HEK293T (cell line): ENCODE measurements around the gene CCL19.

Experiments used
- CTCF ChIA-PET: fragments of 350-600 bp; formaldehyde crosslinking; extraction: SDS; loops from one replicate; lab custom pipeline; 2021; ENCODE audit warnings: antibody characterized with exemption, inconsistent platforms; lab: Yijun Ruan, JAX
- POLR2A ChIA-PET: fragments of 350-600 bp; formaldehyde crosslinking; extraction: SDS; loops from one replicate; lab custom pipeline; 2020; ENCODE audit warnings: antibody characterized with exemption, inconsistent platforms; lab: Yijun Ruan, JAX
- DNase-seq: peaks from one replicate; pipeline ENCODE4 v3.0.0; 2012; ENCODE audit warnings: mixed read lengths; ENCODE audit errors: extremely low spot score
- ARNT ChIP-seq: fragments of 450-650 bp; IDR thresholded peaks from 2 replicates; pipeline ENCODE4 v1.6.1; 2017; ENCODE audit warnings: mild to moderate bottlenecking
- BHLHE40 ChIP-seq: fragments of 450-650 bp; IDR thresholded peaks from 2 replicates; pipeline ENCODE4 v1.6.1; 2016; ENCODE audit warnings: mild to moderate bottlenecking, moderate library complexity, borderline replicate concordance
- CTBP1 ChIP-seq: fragments of 450-650 bp; IDR thresholded peaks from 2 replicates; pipeline ENCODE4 v1.6.1; 2016; ENCODE audit warnings: borderline replicate concordance
- ELF4 ChIP-seq: fragments of 450-650 bp; IDR thresholded peaks from 2 replicates; pipeline ENCODE4 v1.6.1; 2017; ENCODE audit warnings: antibody characterized with exemption
- FOXA1 ChIP-seq: fragments of 450-650 bp; IDR thresholded peaks from 2 replicates; pipeline ENCODE4 v1.6.1; 2016; ENCODE audit warnings: mild to moderate bottlenecking
- FOXK2 ChIP-seq: fragments of 450-650 bp; IDR thresholded peaks from 2 replicates; pipeline ENCODE4 v1.6.1; 2016; ENCODE audit warnings: mild to moderate bottlenecking
- FOXM1 ChIP-seq: fragments of 450-650 bp; IDR thresholded peaks from 2 replicates; pipeline ENCODE4 v1.6.1; 2017; ENCODE audit warnings: mild to moderate bottlenecking, borderline replicate concordance
- HDGF ChIP-seq: fragments of 450-650 bp; IDR thresholded peaks from 2 replicates; pipeline ENCODE4 v1.6.1; 2017; ENCODE audit warnings: antibody characterized with exemption, borderline replicate concordance
- L3MBTL2 ChIP-seq: fragments of 450-650 bp; conservative IDR thresholded peaks from 2 replicates; pipeline ENCODE4 v1.6.1; 2016; ENCODE audit warnings: mild to moderate bottlenecking
- LEF1 ChIP-seq: fragments of 450-650 bp; IDR thresholded peaks from 2 replicates; pipeline ENCODE4 v1.6.1; 2017; ENCODE audit warnings: mild to moderate bottlenecking, borderline replicate concordance
- NFRKB ChIP-seq: fragments of 450-650 bp; IDR thresholded peaks from 2 replicates; pipeline ENCODE4 v1.6.1; 2016; ENCODE audit warnings: mild to moderate bottlenecking, moderate library complexity
- PKNOX1 ChIP-seq: fragments of 450-650 bp; IDR thresholded peaks from 2 replicates; pipeline ENCODE4 v1.6.1; 2016
- SP1 ChIP-seq: fragments of 450-650 bp; IDR thresholded peaks from 2 replicates; pipeline ENCODE4 v1.6.1; 2017
- SUZ12 ChIP-seq: fragments of 450-650 bp; IDR thresholded peaks from 2 replicates; pipeline ENCODE4 v1.6.1; 2016; ENCODE audit warnings: mild to moderate bottlenecking
- TARDBP ChIP-seq: fragments of 450-650 bp; IDR thresholded peaks from 2 replicates; pipeline ENCODE4 v1.6.1; 2016
- ZNF384 ChIP-seq: fragments of 450-650 bp; IDR thresholded peaks from 2 replicates; pipeline ENCODE4 v1.6.1; 2016

The CCL19 gene

DNA sequence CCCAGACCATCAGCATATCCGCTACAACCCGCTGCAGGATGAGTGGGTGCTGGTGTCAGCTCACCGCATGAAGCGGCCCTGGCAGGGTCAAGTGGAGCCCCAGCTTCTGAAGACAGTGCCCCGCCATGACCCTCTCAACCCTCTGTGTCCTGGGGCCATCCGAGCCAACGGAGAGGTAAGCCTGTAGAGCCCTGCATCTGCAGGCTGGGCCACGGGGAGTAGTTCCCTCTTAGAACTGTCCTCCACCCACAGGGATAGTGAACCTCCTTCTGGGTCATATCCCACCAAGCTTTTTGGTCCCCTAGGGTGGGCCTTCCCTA lies 44.0 kb downstream of the CCL19 start:
- TF ChIP-seq SUZ12, result no peak
- no peak for TF ChIP-seq BHLHE40
- TF ChIP-seq FOXM1, result no peak
- no peak for TF ChIP-seq ELF4
- TF ChIP-seq LEF1, result no peak
- no peak for TF ChIP-seq TARDBP
- no peak for TF ChIP-seq HDGF
- TF ChIP-seq L3MBTL2, result no peak
- no peak for TF ChIP-seq ZNF384
- no peak for TF ChIP-seq FOXA1
- no peak for TF ChIP-seq ARNT
- TF ChIP-seq PKNOX1, result no peak
- TF ChIP-seq NFRKB, result no peak
- TF ChIP-seq SP1, result no peak
- TF ChIP-seq FOXK2, result no peak
- no peak for DNase-seq
- POLR2A ChIA-PET, result interaction anchor here (0.6 to 4.7 kb wide), 7 partner anchors 11 to 189 kb away, joined by 3 to 67 read pairs (median 4); partner anchors contain the start of genes CCL27, FAM219A and SIGMAR1
- CTCF ChIA-PET, result interaction anchor here (0.7 to 1.3 kb wide), 3 partner anchors 9 to 21 kb away, joined by 4 to 11 read pairs (median 9); partner anchors contain the start of gene SIGMAR1

GRCh38 chr9:34646211-34647083 lies 44.6 kb downstream of the CCL19 start, which contains the start of gene GALT:
Gene GALT, plus strand, starts transcription at chr9:34646675. Its CDS starts 30 bp downstream, at chr9:34646705.
- peak; percentile 95 for DNase-seq
- ChIA-PET POLR2A (interaction anchor here (0.6 to 4.7 kb wide), 7 partner anchors 10 to 188 kb away, joined by 3 to 67 read pairs (median 4); partner anchors contain the start of genes CCL27, FAM219A and SIGMAR1), CTCF (interaction anchor here (0.7 to 1.3 kb wide), 3 partner anchors 8 to 21 kb away, joined by 4 to 11 read pairs (median 9); partner anchors contain the start of gene SIGMAR1)
- peak; percentile 76; the same call in 1 of the 2 replicates for TF ChIP-seq PKNOX1
- TF ChIP-seq SP1, result no peak
- TF ChIP-seq BHLHE40, result no peak
- TF ChIP-seq SUZ12, result no peak
- no peak for TF ChIP-seq FOXA1
- TF ChIP-seq HDGF, result no peak
- TF ChIP-seq FOXK2, result no peak
- TF ChIP-seq L3MBTL2, result peak; percentile 70
- TF ChIP-seq ZNF384, result no peak

GRCh38 chr9:34644766-34645314 lies 46.2 kb downstream of the CCL19 start:
- ChIA-PET CTCF (interaction anchor here (0.7 to 1.2 kb wide), 2 partner anchors 11 to 16 kb away, joined by 3 to 4 read pairs; no protein-coding TSS in a partner anchor), POLR2A (interaction anchor here (4.7 kb wide), 1 partner anchor 9 kb away, joined by 67 read pairs; the partner anchor contains the start of gene SIGMAR1)
- DNase-seq, result no peak
- no peak for TF ChIP-seq PKNOX1
- no peak for TF ChIP-seq ZNF384
- no peak for TF ChIP-seq FOXA1
- no peak for TF ChIP-seq HDGF
- no peak for TF ChIP-seq CTBP1
- TF ChIP-seq LEF1, result no peak
- no peak for TF ChIP-seq ELF4
- no peak for TF ChIP-seq FOXM1
- no peak for TF ChIP-seq NFRKB
- TF ChIP-seq TARDBP, result no peak
- no peak for TF ChIP-seq FOXK2
- no peak for TF ChIP-seq SP1
- TF ChIP-seq SUZ12, result no peak
- no peak for TF ChIP-seq ARNT
- TF ChIP-seq BHLHE40, result no peak
- TF ChIP-seq L3MBTL2, result no peak

- no peak for TF ChIP-seq L3MBTL2
- no peak for TF ChIP-seq NFRKB
- no peak for DNase-seq
- POLR2A ChIA-PET, result no interaction called here
- CTCF ChIA-PET, result interaction anchor here (0.8 kb wide), 1 partner anchor 22 kb away, joined by 3 read pairs; no protein-coding TSS in a partner anchor
Observed at GRCh38 chr9:34642679-34643078, 48.4 kb downstream of the CCL19 start.
